NB4 (cell line): ENCODE data around the gene COL5A1.

Experiments
- CTCF ChIP-seq: IDR thresholded peaks from one replicate; pipeline ENCODE4 v1.5.1; 2012; ENCODE audit warnings: low read depth, low read length
- POLR2A ChIP-seq: IDR thresholded peaks from 2 replicates; pipeline ENCODE4 v1.6.1; 2011; ENCODE audit warnings: mild to moderate bottlenecking; ENCODE audit not compliant: insufficient read length; ENCODE audit errors: extremely low read depth
- TF ChIP-seq, protein P1 (sequence below): IDR thresholded peaks from 2 replicates; pipeline ENCODE4 v1.6.1; 2011; ENCODE audit warnings: low read depth, low read length

DNA sequence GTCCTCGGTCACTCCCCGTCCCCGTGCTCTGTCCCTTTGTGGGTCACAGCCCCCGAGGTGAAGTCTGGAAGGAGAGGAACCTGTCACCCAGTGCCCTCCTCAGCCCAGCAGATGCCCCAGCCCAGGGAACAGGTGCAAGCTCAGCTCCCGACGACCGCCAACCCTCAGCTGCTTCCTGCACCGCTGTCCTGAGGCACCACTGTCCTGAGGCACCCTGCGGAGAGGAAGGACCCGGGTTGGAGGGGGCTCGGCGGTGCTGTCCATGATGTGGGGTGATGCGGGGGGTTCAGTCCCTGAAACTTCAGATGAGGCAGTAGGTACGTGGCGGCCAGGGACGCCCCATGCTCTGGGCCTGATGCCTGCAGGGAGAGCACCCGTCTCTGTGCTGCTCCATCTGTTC lies 81.4 kb downstream of the COL5A1 start:
- TF ChIP-seq CTCF: no peak
- no peak for TF ChIP-seq POLR2A
- TF ChIP-seq, protein P1, sequence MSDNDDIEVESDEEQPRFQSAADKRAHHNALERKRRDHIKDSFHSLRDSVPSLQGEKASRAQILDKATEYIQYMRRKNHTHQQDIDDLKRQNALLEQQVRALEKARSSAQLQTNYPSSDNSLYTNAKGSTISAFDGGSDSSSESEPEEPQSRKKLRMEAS: no peak
